Colonic mucosa (tissue), 4 donors: ENCODE data around the gene DUS4L. TPM values are rescaled to one million over a fixed set of nuclear protein-coding genes. Genes with fewer than 3 reads are reported as not detected.
A peak's percentile ranks its signal among the peaks of the same experiment; 100 is the strongest.

Experiments used
- DNase-seq: peaks from one replicate; pipeline ENCODE4 v3.0.0-alpha.2; 2020
- H3K27ac ChIP-seq: fragments of 200-600 bp; one replicate; pipeline ENCODE4 v1.8.0; 2021
- H3K27me3 ChIP-seq: fragments of 200-600 bp; one replicate; pipeline ENCODE4 v1.8.0; 2021
- H3K36me3 ChIP-seq: fragments of 200-600 bp; one replicate; pipeline ENCODE4 v1.8.0; 2021
- H3K4me1 ChIP-seq: fragments of 200-600 bp; one replicate; pipeline ENCODE4 v1.8.0; 2021; ENCODE audit warnings: mild to moderate bottlenecking
- H3K4me3 ChIP-seq: fragments of 200-600 bp; one replicate; pipeline ENCODE4 v1.8.0; 2021
- H3K9ac ChIP-seq, 2 donors: one replicate each; pipeline ENCODE4 v1.7.0; 2013; ENCODE audit warnings: control low read depth in 2 of 2, low read depth in 2 of 2, low read length in 2 of 2
- H3K9me3 ChIP-seq: fragments of 200-600 bp; one replicate; pipeline ENCODE4 v1.8.0; 2021
- CTCF ChIP-seq: fragments of 200-600 bp; IDR thresholded peaks from one replicate; pipeline ENCODE4 v1.8.0; 2022; ENCODE audit warnings: antibody characterized with exemption, mild to moderate bottlenecking
- intact Hi-C: fragments of 100-400 bp; cut with DNase I; formaldehyde crosslinking; loops from one replicate; pipeline ENCODE4 v1.14.1; 2022
- total RNA-seq, 2 donors: library from RNA; stranded (reverse); fragmentation: NEBNext Ultra II Directional in 1 of 2; extraction: Animal tissue kit (Norgen Biotek cat#: 25700) in 1 of 2; gene quantifications; one replicate each; pipeline ENCODE4 v1.2.1, GENCODE V29; 2021
- donor health status: healthy.
- donor health status: DM: no; HTN: no; CAD: no.
- donor health status: DM: no; HTN: no; CAD: no.

The DUS4L gene, protein sequence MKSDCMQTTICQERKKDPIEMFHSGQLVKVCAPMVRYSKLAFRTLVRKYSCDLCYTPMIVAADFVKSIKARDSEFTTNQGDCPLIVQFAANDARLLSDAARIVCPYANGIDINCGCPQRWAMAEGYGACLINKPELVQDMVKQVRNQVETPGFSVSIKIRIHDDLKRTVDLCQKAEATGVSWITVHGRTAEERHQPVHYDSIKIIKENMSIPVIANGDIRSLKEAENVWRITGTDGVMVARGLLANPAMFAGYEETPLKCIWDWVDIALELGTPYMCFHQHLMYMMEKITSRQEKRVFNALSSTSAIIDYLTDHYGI
- total RNA-seq = 1 to 10 TPM; 3.7 to 5.7 TPM

- Histone ChIP-seq H3K27ac (peak within 1 kb of the TSS; percentile 95), H3K9ac (peak within 1 kb of the TSS; percentile 88 to 97), H3K9me3 (no peaks in the 10 kb centered on the region), H3K4me3 (peak within 1 kb of the TSS; percentile 78), H3K36me3 (no peaks in the 10 kb centered on the region), H3K4me1 (no peaks in the 10 kb centered on the region), H3K27me3 (no peaks in the 10 kb centered on the region)
- intact Hi-C loops = loop anchor here (10.0 kb wide), 1 partner anchor 331 kb away; the partner anchor contains the start of gene DLD
- no peak for TF ChIP-seq CTCF
- peak; percentile 87 for DNase-seq
Measured at GRCh38 chr7:107563775-107564552, at the start of gene DUS4L, which contains the start of gene COG5. Gene DUS4L, plus strand, starts transcription at chr7:107563971. Its CDS starts 3,100 bp downstream, at chr7:107567071. Gene COG5, minus strand, starts transcription at chr7:107563920. Its CDS starts 24 bp downstream, at chr7:107563896.

GRCh38 chr7:107526672-107527071 lies 37.1 kb upstream of the DUS4L start:
- TF ChIP-seq CTCF = no peak
- Histone ChIP-seq H3K9ac (no peak overlapping the region), H3K9me3 (no peaks in the 10 kb centered on the region), H3K36me3 (no peaks in the 10 kb centered on the region), H3K27me3 (no peaks in the 10 kb centered on the region), H3K4me3 (no peak overlapping the region), H3K27ac (no peak overlapping the region), H3K4me1 (no peaks in the 10 kb centered on the region)
- intact Hi-C loops = no loop called here
- no peak for DNase-seq

DNA sequence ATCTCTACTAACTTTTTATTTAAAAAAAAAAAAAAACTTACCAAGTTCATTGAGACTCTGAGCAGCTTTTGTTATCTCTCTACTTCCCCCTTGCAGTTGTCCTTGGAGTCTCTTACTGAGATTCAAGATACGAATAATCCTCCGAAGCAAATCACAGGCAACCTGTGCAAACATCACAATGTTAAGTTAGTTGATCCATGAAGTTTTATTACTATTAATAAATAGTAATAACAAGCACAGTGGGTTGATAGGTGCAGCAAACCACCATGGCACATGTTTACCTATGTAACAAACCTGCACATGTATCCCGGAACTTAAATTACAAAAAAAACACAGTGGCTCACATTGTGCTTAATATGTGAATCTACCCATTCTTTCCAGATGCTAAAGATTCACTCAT lies 36.6 kb upstream of the DUS4L start:
- Histone ChIP-seq H3K36me3 (no peaks in the 10 kb centered on the region), H3K4me1 (no peaks in the 10 kb centered on the region), H3K27me3 (no peaks in the 10 kb centered on the region), H3K4me3 (no peak overlapping the region), H3K27ac (no peak overlapping the region), H3K9ac (no peak overlapping the region), H3K9me3 (no peaks in the 10 kb centered on the region)
- no peak for TF ChIP-seq CTCF
- intact Hi-C loops = no loop called here
- no peak for DNase-seq

DNA sequence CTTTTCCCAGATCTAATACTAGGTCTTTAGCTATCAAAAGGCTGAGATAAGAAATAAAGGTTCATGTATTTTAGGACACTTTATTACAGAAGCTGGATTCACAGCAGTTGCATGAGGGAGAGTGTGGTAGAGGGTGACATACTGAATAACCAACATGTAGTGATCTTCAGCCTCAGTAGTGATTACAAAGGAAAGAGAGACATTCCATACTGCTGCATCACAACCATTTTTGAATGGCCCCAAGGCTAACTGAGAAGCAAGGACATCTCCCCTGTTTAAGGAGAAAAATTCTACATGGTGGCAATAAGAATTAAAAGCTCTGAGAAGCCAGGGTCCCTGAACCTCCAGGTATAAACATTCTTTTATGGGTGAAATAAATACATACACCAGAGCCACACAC lies 35.3 kb upstream of the DUS4L start:
- Histone ChIP-seq H3K9me3 (no peaks in the 10 kb centered on the region), H3K36me3 (no peaks in the 10 kb centered on the region), H3K9ac (no peak overlapping the region), H3K4me1 (no peaks in the 10 kb centered on the region), H3K27ac (no peak overlapping the region), H3K4me3 (no peak overlapping the region), H3K27me3 (no peaks in the 10 kb centered on the region)
- no peak for TF ChIP-seq CTCF
- intact Hi-C loops = no loop called here
- DNase-seq = no peak

DNA sequence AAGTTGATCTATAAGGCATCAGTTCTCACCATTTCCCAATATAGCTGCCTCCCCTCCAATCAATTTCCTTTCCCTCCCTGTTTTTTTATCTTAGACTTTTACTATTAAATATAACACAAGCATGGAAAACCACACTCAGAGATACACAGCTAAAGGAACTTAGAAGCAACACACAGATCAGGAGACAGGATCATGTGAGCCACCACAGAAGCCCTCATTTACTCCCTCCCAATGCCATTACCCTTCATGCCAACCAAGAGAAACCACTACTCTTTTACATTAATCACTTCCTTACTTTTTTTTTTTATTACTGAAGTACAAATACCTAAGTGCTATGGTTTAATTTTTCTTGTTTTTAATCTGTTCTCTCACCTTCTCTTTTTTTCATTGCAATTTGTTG lies 33.0 kb upstream of the DUS4L start:
- no peaks in the 10 kb centered on the region for H3K4me1 ChIP-seq
- no peak overlapping the region for H3K9ac ChIP-seq
- no peak for DNase-seq
- H3K27me3 ChIP-seq = no peaks in the 10 kb centered on the region
- no peak overlapping the region for H3K27ac ChIP-seq
- H3K36me3 ChIP-seq = no peaks in the 10 kb centered on the region
- no peak for TF ChIP-seq CTCF
- intact Hi-C loops = no loop called here
- no peaks in the 10 kb centered on the region for H3K9me3 ChIP-seq
- H3K4me3 ChIP-seq = no peak overlapping the region
